ENCODE results near the gene L3MBTL4. TPM values are rescaled to one million over a fixed set of nuclear protein-coding genes. Genes with fewer than 3 reads are reported as not detected.

The L3MBTL4 gene
- total RNA-seq, 1 donor = 0.36 TPM

DNA sequence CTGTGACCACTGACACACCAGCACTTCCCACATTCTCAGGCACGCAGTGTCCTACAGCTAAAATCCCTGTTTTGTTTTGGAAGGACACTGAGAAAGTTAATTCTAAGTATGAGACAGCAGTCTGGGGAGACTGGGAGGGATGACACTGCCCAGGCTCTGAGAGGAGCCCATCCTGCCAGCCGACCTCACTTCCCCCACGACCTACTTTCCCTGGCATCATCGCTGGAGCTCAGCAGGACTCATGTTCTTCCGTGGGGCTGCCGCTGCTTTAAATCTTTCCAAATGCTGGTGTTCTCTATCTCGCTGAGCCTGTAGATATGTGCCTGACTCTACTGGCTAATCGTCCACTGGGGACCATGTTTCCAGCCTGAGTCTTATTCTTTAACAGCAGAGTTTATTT, 450.6 kb downstream of the L3MBTL4 start:
- no peaks in the 10 kb centered on the region for H4K20me1 ChIP-seq (ENCODE audit: insufficient read depth, low read length)
- no peak for DNase-seq (ENCODE audit: insufficient read length, low spot score, missing footprints)
- no peaks in the 10 kb centered on the region for H3K9me3 ChIP-seq (ENCODE audit: low read depth, low read length)
- no peak overlapping the region for H3K4me3 ChIP-seq (ENCODE audit: insufficient read depth, low read length)
- H3K4me2 ChIP-seq (ENCODE audit: insufficient read depth, low read length) = no peak overlapping the region
- no peak for TF ChIP-seq CTCF (IDR thresholded peaks at IDR 0.05; ENCODE audit: extremely low read depth, low read depth, low read length)
- H3K4me1 ChIP-seq (ENCODE audit: insufficient read depth, low read length) = no peaks in the 10 kb centered on the region
- H3K36me3 ChIP-seq (ENCODE audit: insufficient read depth, low read length) = no peaks in the 10 kb centered on the region
- no peak overlapping the region for H2AFZ ChIP-seq (ENCODE audit: low read length)
- H3K79me2 ChIP-seq (ENCODE audit: insufficient read depth, low read length) = no peaks in the 10 kb centered on the region
- H3K27me3 ChIP-seq (ENCODE audit: insufficient read depth, low read length) = no peaks in the 10 kb centered on the region
- H3K27ac ChIP-seq (ENCODE audit: low read depth, low read length) = no peak overlapping the region

DNA sequence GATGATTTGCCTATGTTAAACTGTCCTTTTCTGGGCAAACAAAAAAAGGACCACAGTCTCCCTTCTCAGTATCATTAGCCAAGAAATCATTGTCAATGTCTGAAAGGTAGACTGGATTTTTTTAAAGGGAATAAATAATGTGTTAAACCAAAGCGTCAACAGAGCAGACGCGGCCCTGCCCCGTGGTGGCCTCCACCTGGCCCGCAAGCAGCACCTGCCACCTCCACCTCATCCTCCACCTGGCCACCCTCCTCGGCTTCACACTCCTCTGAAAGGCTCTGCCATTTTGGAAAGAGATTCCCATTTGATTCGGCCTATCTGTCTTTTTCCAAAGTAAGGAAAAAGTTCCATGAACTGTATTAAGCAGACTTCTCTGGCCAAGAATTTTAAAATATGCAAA, 451.4 kb downstream of the L3MBTL4 start:
- H3K9me3 ChIP-seq (ENCODE audit: low read depth, low read length) = no peaks in the 10 kb centered on the region
- no peaks in the 10 kb centered on the region for H4K20me1 ChIP-seq (ENCODE audit: insufficient read depth, low read length)
- no peak overlapping the region for H3K4me3 ChIP-seq (ENCODE audit: insufficient read depth, low read length)
- no peak overlapping the region for H3K4me2 ChIP-seq (ENCODE audit: insufficient read depth, low read length)
- no peaks in the 10 kb centered on the region for H3K79me2 ChIP-seq (ENCODE audit: insufficient read depth, low read length)
- H3K27ac ChIP-seq (ENCODE audit: low read depth, low read length) = no peak overlapping the region
- no peak for DNase-seq (ENCODE audit: insufficient read length, low spot score, missing footprints)
- H3K27me3 ChIP-seq (ENCODE audit: insufficient read depth, low read length) = no peaks in the 10 kb centered on the region
- H3K36me3 ChIP-seq (ENCODE audit: insufficient read depth, low read length) = no peaks in the 10 kb centered on the region
- no peak for TF ChIP-seq CTCF (IDR thresholded peaks at IDR 0.05; ENCODE audit: extremely low read depth, low read depth, low read length)
- H2AFZ ChIP-seq (ENCODE audit: low read length) = no peak overlapping the region
- no peaks in the 10 kb centered on the region for H3K4me1 ChIP-seq (ENCODE audit: insufficient read depth, low read length)

GRCh38 chr18:5962362-5962761, 452.3 kb downstream of the L3MBTL4 start:
- TF ChIP-seq CTCF (IDR thresholded peaks at IDR 0.05; ENCODE audit: extremely low read depth, low read depth, low read length) = no peak
- DNase-seq (ENCODE audit: insufficient read length, low spot score, missing footprints) = no peak
- no peaks in the 10 kb centered on the region for H4K20me1 ChIP-seq (ENCODE audit: insufficient read depth, low read length)
- H3K79me2 ChIP-seq (ENCODE audit: insufficient read depth, low read length) = no peaks in the 10 kb centered on the region
- H2AFZ ChIP-seq (ENCODE audit: low read length) = no peak overlapping the region
- H3K9me3 ChIP-seq (ENCODE audit: low read depth, low read length) = no peaks in the 10 kb centered on the region
- H3K27me3 ChIP-seq (ENCODE audit: insufficient read depth, low read length) = no peaks in the 10 kb centered on the region
- H3K27ac ChIP-seq (ENCODE audit: low read depth, low read length) = no peak overlapping the region
- H3K36me3 ChIP-seq (ENCODE audit: insufficient read depth, low read length) = no peaks in the 10 kb centered on the region
- no peaks in the 10 kb centered on the region for H3K4me1 ChIP-seq (ENCODE audit: insufficient read depth, low read length)
- H3K4me2 ChIP-seq (ENCODE audit: insufficient read depth, low read length) = no peak overlapping the region
- H3K4me3 ChIP-seq (ENCODE audit: insufficient read depth, low read length) = no peak overlapping the region

DNA sequence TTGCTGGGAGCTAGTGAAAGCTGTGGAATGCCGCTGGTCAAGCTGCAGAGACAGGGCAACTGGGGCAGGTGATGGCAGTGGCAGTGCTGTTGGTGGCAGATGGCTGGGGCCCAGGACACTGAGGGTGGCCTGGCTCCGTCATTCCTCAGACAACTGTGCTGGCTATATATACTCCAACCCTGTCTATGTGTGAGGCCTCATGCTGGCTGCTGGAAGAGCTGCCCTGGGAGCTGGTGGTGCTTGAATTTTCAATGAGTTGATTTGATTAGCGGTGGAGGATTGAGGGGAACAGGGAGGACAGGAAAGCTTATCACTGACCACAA, 452.9 kb downstream of the L3MBTL4 start:
- Histone ChIP-seq H3K79me2 (ENCODE audit: insufficient read depth, low read length) (no peaks in the 10 kb centered on the region), H2AFZ (ENCODE audit: low read length) (no peak overlapping the region), H3K36me3 (ENCODE audit: insufficient read depth, low read length) (no peaks in the 10 kb centered on the region), H3K4me2 (ENCODE audit: insufficient read depth, low read length) (no peak overlapping the region), H3K4me3 (ENCODE audit: insufficient read depth, low read length) (no peak overlapping the region), H4K20me1 (ENCODE audit: insufficient read depth, low read length) (no peaks in the 10 kb centered on the region), H3K4me1 (ENCODE audit: insufficient read depth, low read length) (no peaks in the 10 kb centered on the region), H3K9me3 (ENCODE audit: low read depth, low read length) (no peaks in the 10 kb centered on the region), H3K27me3 (ENCODE audit: insufficient read depth, low read length) (no peaks in the 10 kb centered on the region), H3K27ac (ENCODE audit: low read depth, low read length) (no peak overlapping the region)
- no peak for TF ChIP-seq CTCF (IDR thresholded peaks at IDR 0.05; ENCODE audit: extremely low read depth, low read depth, low read length)
- DNase-seq (ENCODE audit: insufficient read length, low spot score, missing footprints) = no peak

Data from osteoblast (primary cell).